HCT116 (cell line): ENCODE measurements around the gene CENATAC.

Source experiments
- CTCF ChIP-seq, 3 experiments: fragments of 200-600 bp in 1 of 3; sonication (generic) in 1 of 3; IDR thresholded peaks in 2 of 3; conservative IDR thresholded peaks in 1 of 3; 2 replicates each; pipeline ENCODE4 v1.5.1; 2012 to 2017; ENCODE audit warnings: low read depth in 2 of 3, low read length in 2 of 3, antibody characterized with exemption in 1 of 3, borderline replicate concordance in 1 of 3, control low read depth in 1 of 3, mild to moderate bottlenecking in 1 of 3, mixed read lengths in 1 of 3, mixed run types in 1 of 3, moderate library complexity in 1 of 3; ENCODE audit not compliant: insufficient read depth in 1 of 3
- EGR1 ChIP-seq: IDR thresholded peaks from 2 replicates; pipeline ENCODE4 v1.6.1; 2012; ENCODE audit warnings: low read depth
- EZH2 ChIP-seq: fragments of 200-600 bp; sonication (generic); IDR thresholded peaks from 2 replicates; pipeline ENCODE4 v1.6.1; 2017; ENCODE audit warnings: antibody characterized with exemption, mixed run types
- EZH2phosphoT487 ChIP-seq: fragments of 200-600 bp; IDR thresholded peaks from 2 replicates; pipeline ENCODE4 v1.6.1; 2018; ENCODE audit warnings: antibody characterized with exemption, borderline replicate concordance
- JUND ChIP-seq: IDR thresholded peaks from 2 replicates; pipeline ENCODE4 v1.6.1; 2012
- MAX ChIP-seq: IDR thresholded peaks from 2 replicates; pipeline ENCODE4 v1.6.1; 2012
- POLR2A ChIP-seq: IDR thresholded peaks from 2 replicates; pipeline ENCODE4 v1.7.0; 2011; ENCODE audit warnings: borderline replicate concordance; ENCODE audit not compliant: insufficient read depth, insufficient read length; ENCODE audit errors: extremely low read depth
- POLR2AphosphoS5 ChIP-seq: IDR thresholded peaks from 2 replicates; pipeline ENCODE4 v1.6.1; 2011; ENCODE audit warnings: mild to moderate bottlenecking, low read depth, low read length, moderate library complexity
- REST ChIP-seq: IDR thresholded peaks from 2 replicates; pipeline ENCODE4 v1.6.1; 2012; ENCODE audit warnings: low read depth
- TCF7L2 ChIP-seq: IDR thresholded peaks from 2 replicates; pipeline ENCODE4 v1.7.0; 2011; ENCODE audit warnings: borderline replicate concordance, inconsistent platforms; ENCODE audit not compliant: insufficient read depth, insufficient read length; ENCODE audit errors: extremely low read depth
- ZBTB33 ChIP-seq: IDR thresholded peaks from 2 replicates; pipeline ENCODE4 v1.6.1; 2011; ENCODE audit warnings: mild to moderate bottlenecking, low read length, moderate library complexity; ENCODE audit not compliant: insufficient replicate concordance; ENCODE audit errors: extremely low read depth

- TF ChIP-seq CTCF (IDR thresholded peaks at IDR 0.05 in 2 of 3, conservative IDR thresholded peaks at IDR 0.05 in 1 of 3; ENCODE audit: borderline replicate concordance in 1 of 3, insufficient read depth in 1 of 3, low read depth in 2 of 3, low read length in 2 of 3) (no peak), JUND (no peak), TCF7L2 (no peak), MAX (no peak), POLR2A (no peak), EZH2 (no peak), EGR1 (no peak), EZH2phosphoT487 (no peak), POLR2AphosphoS5 (no peak), ZBTB33 (no peak), REST (no peak)
Observed at GRCh38 chr11:119029340-119030028, 31.5 kb downstream of the CENATAC start.
